HepG2 (cell line): ENCODE results near the gene PRR30. TPM values are rescaled to one million over a fixed set of nuclear protein-coding genes. Genes with fewer than 3 reads are reported as not detected.

Experiments
- ATAC-seq: fragments of 200-7000 bp; cut with Tn5 transposase; 3 replicates; pipeline ENCODE4 v1.9.1; 2020; ENCODE audit warnings: mild to moderate bottlenecking, moderate library complexity
- BruUV-seq: library from RNA; stranded (reverse); fragments of 400-500 nt; replicated peaks from 2 replicates; lab custom pipeline; 2021; lab: Mats Ljungman, UMichigan
- CTCF ChIA-PET: fragments of 300-600 bp; formaldehyde crosslinking; extraction: SDS; loops from one replicate; lab custom pipeline; 2021; ENCODE audit warnings: low total read pairs, inconsistent platforms, low intra/inter-chr PET ratio; lab: Yijun Ruan, JAX
- POLR2A ChIA-PET: fragments of 350-600 bp; sonication (Branson Sonifier 250); formaldehyde crosslinking; loops from one replicate; lab custom pipeline; 2020; ENCODE audit warnings: antibody characterized with exemption, inconsistent platforms; lab: Yijun Ruan, JAX
- DNase-seq: peaks from one replicate; pipeline ENCODE4 v3.0.0-alpha.2; 2015; ENCODE audit warnings: low spot score
- FAIRE-seq: peaks from 3 replicates; lab custom pipeline; 2011; peaks lifted over from hg19 to GRCh38; lab: Jason Lieb, UNC
- H2AFZ ChIP-seq: one replicate; pipeline ENCODE4 v1.6.1; 2011; ENCODE audit warnings: low read length, inconsistent platforms
- H3K27ac ChIP-seq: fragments of 300-600 bp; 3 replicates; pipeline ENCODE4 v1.8.0; 2011; ENCODE audit warnings: mixed run types, mild to moderate bottlenecking, mixed read lengths, low read length, inconsistent platforms; ENCODE audit not compliant: insufficient read depth; ENCODE audit errors: extremely low read length
- H3K27me3 ChIP-seq, 2 experiments: fragments of 200-600 bp in 1 of 2; 2 replicates in 1 of 2; 3 replicates in 1 of 2; pipeline versions ENCODE4 v1.6.0 to v1.8.0; 2011; ENCODE audit warnings: low read length in 2 of 2, mild to moderate bottlenecking in 2 of 2, moderate library complexity in 2 of 2, inconsistent platforms in 1 of 2; ENCODE audit not compliant: insufficient read depth in 2 of 2, control insufficient read depth in 1 of 2
- H3K36me3 ChIP-seq, 2 experiments: fragments of 200-600 bp in 1 of 2; replicated peaks in 1 of 2; 2 replicates in 1 of 2; 3 replicates in 1 of 2; pipeline versions ENCODE4 v1.5.1 to v1.8.0; 2011; ENCODE audit warnings: low read length in 2 of 2, inconsistent platforms in 1 of 2; ENCODE audit not compliant: insufficient read depth in 2 of 2, control insufficient read depth in 1 of 2
- H3K4me1 ChIP-seq: 2 replicates; pipeline ENCODE4 v1.5.1; 2012; ENCODE audit warnings: low read length, inconsistent platforms; ENCODE audit not compliant: insufficient read depth
- H3K4me2 ChIP-seq: 2 replicates; pipeline ENCODE4 v1.6.0; 2011; ENCODE audit warnings: low read depth, low read length, inconsistent platforms
- H3K4me3 ChIP-seq, 3 experiments: fragments of 200-600 bp in 1 of 3; sonication (generic), shearing (Covaris generic) in 1 of 3; replicated peaks in 1 of 3; 2 replicates each; pipeline ENCODE4 v1.5.1; 2011 to 2016; ENCODE audit warnings: low read length in 3 of 3, inconsistent platforms in 2 of 3, low read depth in 2 of 3, mild to moderate bottlenecking in 2 of 3, control low read depth in 1 of 3, mixed read lengths in 1 of 3; ENCODE audit not compliant: insufficient read depth in 1 of 3
- H3K79me2 ChIP-seq: one replicate; pipeline ENCODE4 v1.6.1; 2011; ENCODE audit warnings: low read length, inconsistent platforms; ENCODE audit not compliant: insufficient read depth
- H3K9ac ChIP-seq: 2 replicates; pipeline ENCODE4 v1.6.0; 2011; ENCODE audit warnings: mild to moderate bottlenecking, low read depth, low read length, inconsistent platforms; ENCODE audit not compliant: insufficient read depth
- H3K9me3 ChIP-seq: 2 replicates; pipeline ENCODE4 v1.5.1; 2012; ENCODE audit warnings: mild to moderate bottlenecking, low read length
- H4K20me1 ChIP-seq: 2 replicates; pipeline ENCODE4 v1.6.0; 2011; ENCODE audit warnings: inconsistent platforms, mild to moderate bottlenecking, low read length, moderate library complexity; ENCODE audit not compliant: insufficient read depth
- GABPB1 ChIP-seq: IDR thresholded peaks from 2 replicates; pipeline ENCODE4 v1.6.1; 2016; ENCODE audit warnings: mild to moderate bottlenecking, missing genetic modification reagents, moderate library complexity, missing compliant biosample characterization
- HCFC1 ChIP-seq: fragments of 150-350 bp; IDR thresholded peaks from 2 replicates; pipeline ENCODE4 v1.6.1; 2014; ENCODE audit warnings: low read depth, low read length
- HNF1B ChIP-seq: sonication (generic); formaldehyde crosslinking; IDR thresholded peaks from 2 replicates; pipeline ENCODE4 v1.5.1; 2020; ENCODE audit warnings: mild to moderate bottlenecking, moderate library complexity, missing genetic modification reagents
- HOXA9 ChIP-seq: sonication (generic); formaldehyde crosslinking; IDR thresholded peaks from 2 replicates; pipeline ENCODE4 v1.8.1; 2022; ENCODE audit warnings: missing genetic modification reagents, mild to moderate bottlenecking, moderate library complexity, borderline replicate concordance
- MLX ChIP-seq: IDR thresholded peaks from 2 replicates; pipeline ENCODE4 v1.6.1; 2016
- NONO ChIP-seq, 2 experiments: fragments of 450-650 bp in 1 of 2; sonication (generic) in 1 of 2; formaldehyde crosslinking in 1 of 2; IDR thresholded peaks in 1 of 2; conservative IDR thresholded peaks in 1 of 2; 2 replicates each; pipeline versions ENCODE4 v1.6.1 to v1.8.0; 2017 to 2022; ENCODE audit warnings: mild to moderate bottlenecking in 1 of 2, missing genetic modification reagents in 1 of 2, moderate library complexity in 1 of 2
- POLR2A ChIP-seq, 2 experiments: IDR thresholded peaks; 2 replicates each; pipeline ENCODE4 v1.6.1; 2011; ENCODE audit warnings: low read depth in 2 of 2, low read length in 2 of 2, mild to moderate bottlenecking in 1 of 2, moderate library complexity in 1 of 2; ENCODE audit not compliant: insufficient read depth in 1 of 2
- RBM22 ChIP-seq: fragments of 200-400 bp; formaldehyde crosslinking; optimal IDR thresholded peaks from 2 replicates; pipeline ENCODE3; 2017; ENCODE audit warnings: mild to moderate bottlenecking, low read length, moderate library complexity
- SRSF4 ChIP-seq: fragments of 200-400 bp; formaldehyde crosslinking; IDR thresholded peaks from one replicate; pipeline ENCODE4 v1.6.1; 2018; ENCODE audit warnings: mild to moderate bottlenecking, low read depth, low read length, moderate library complexity; ENCODE audit not compliant: poor library complexity, severe bottlenecking
- WGBS: methylation state at CpG from one replicate; pipeline ENCODE4 v1.1.6; 2017; ENCODE audit warnings: low lambda C conversion rate; 5-methylcytosine and 5-hydroxymethylcytosine counted together
- in situ Hi-C: cut with HindIII; loops from 2 replicates; pipeline ENCODE4 v1.10.0; 2017; ENCODE audit warnings: low pct_unique_long_range_greater_than_20kb; ENCODE audit not compliant: extremely low pct_ligation_motif_present
- intact Hi-C: fragments of 100-400 bp; cut with micrococcal nuclease; formaldehyde crosslinking; loops from one replicate; pipeline ENCODE4 v1.10.0; 2022; ENCODE audit not compliant: unreplicated experiment
- polyA plus RNA-seq, 8 experiments: library from polyadenylated mRNA; depleted of rRNA in 3 of 8; stranded (reverse) in 7 of 8; unstranded in 1 of 8; fragments of >200 nt; fragmentation: Illumina TruSeq in 4 of 8; extraction: Trizol in 4 of 8; gene quantifications; 2 replicates each; pipeline versions ENCODE4 v1.2.1 to v1.2.3, GENCODE V29; 2011 to 2016; ENCODE audit warnings: low read depth in 4 of 8, missing spikeins in 1 of 8, mixed read lengths in 1 of 8; ENCODE audit not compliant: insufficient read depth in 1 of 8
- total RNA-seq, 5 experiments: library from RNA; depleted of rRNA; stranded (reverse); fragments of >200 nt; fragmentation: Illumina TruSeq; extraction: Trizol; gene quantifications; 2 replicates each; pipeline ENCODE4 v1.2.3, GENCODE V29; 2016; ENCODE audit warnings: low read depth in 1 of 5
- TF ChIP-seq, protein P1 (sequence below): sonication (generic); formaldehyde crosslinking; IDR thresholded peaks from 2 replicates; pipeline ENCODE4 v1.4.0; 2020; ENCODE audit warnings: missing genetic modification reagents

Gene PRR30
- total and polyA plus RNA-seq, 2 of the 13 experiments (the other 11 are each of a cell fraction or from before 2014, with no cell fraction given): not detected

DNA sequence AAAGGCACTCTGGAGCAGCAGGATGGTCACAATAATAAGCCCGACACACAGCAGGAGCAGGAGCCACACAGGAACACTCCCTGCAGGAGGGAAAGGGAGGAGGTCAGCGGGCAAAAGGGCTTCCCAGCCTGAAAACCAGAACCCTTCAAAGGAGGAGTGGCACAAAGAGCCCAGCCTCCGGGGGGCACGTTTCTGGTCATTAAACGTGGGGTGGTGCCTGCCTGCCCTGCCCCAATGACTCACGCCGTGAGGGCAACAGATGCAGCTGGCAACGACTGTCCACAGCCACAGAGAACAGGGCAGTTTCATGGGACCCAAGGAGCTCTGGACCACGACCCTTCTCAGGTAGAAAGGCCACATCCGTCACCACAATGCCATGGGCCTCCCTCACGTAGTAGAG lies 7.8 kb downstream of the PRR30 start:
- in situ Hi-C loops (no loop called here), intact Hi-C loops (no loop called here)
- Histone ChIP-seq H2AFZ (no peak overlapping the region), H4K20me1 (no peaks in the 10 kb centered on the region; the same call in 1 of the 2 replicates), H3K27ac (no peak overlapping the region), H3K4me1 (peaks cover 45% of the 10 kb centered on the region), H3K27me3 (no peaks in the 10 kb centered on the region; a peak in 1 of 5 replicates), H3K36me3 (peaks cover 20 to 34% of the 10 kb centered on the region in 2 experiments), H3K4me3 (no peak overlapping the region), H3K4me2 (peak overlapping the region; percentile 96; the same call in 1 of the 2 replicates), H3K9me3 (no peaks in the 10 kb centered on the region), H3K9ac (no peak overlapping the region), H3K79me2 (peaks cover 22% of the 10 kb centered on the region)
- no TSS peak for BruUV-seq
- CTCF ChIA-PET: no interaction called here
- WGBS: 99% methylated on average over 11 of the region's 11 CpGs
- POLR2A ChIA-PET: interaction anchor here (1.3 to 3.6 kb wide), 4 partner anchors 7 to 51 kb away, joined by 3 to 76 read pairs (median 19); partner anchors contain the start of genes ABHD1 and TCF23
- ATAC-seq: no peak
- DNase-seq: no peak
- no peak for FAIRE-seq
- TF ChIP-seq MLX (CRISPR knock-in tag): no peak
- TF ChIP-seq NONO (IDR thresholded peaks at IDR 0.05): no peak
- peak; percentile 29; the same call in 1 of the 2 replicates for TF ChIP-seq NONO (CRISPR knock-in tag; conservative IDR thresholded peaks at IDR 0.05)
- TF ChIP-seq HOXA9 (CRISPR knock-in tag): 0 out of 2 replicates have a peak, but pooled peaks have one; percentile 32
- peak in 1 of 2 experiments; percentile 47; a peak in 2 of 4 replicates for TF ChIP-seq POLR2A (IDR thresholded peaks at IDR 0.05; ENCODE audit: insufficient read depth in 1 of 2, low read depth in 2 of 2, low read length in 2 of 2)

DNA sequence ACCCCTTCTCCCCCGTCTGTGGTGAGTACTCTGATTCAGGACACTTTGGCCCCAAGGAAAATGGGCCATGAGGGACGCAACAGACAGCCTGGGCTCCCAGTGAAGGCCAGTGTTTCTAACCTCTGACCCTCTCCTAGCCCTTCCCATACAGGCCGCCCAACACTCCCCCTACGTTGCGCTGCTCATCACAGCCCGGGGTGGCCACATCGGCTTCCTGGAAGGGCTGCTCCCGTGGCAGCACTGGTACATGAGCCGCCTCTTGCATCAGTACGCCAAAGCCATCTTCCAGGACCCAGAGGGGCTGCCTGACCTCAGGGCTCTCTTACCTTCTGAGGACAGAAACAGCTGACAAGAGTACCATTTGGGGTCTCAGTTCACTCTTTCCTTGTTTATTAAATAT lies 8.8 kb downstream of the PRR30 start:
- no TSS peak for BruUV-seq
- TF ChIP-seq, protein P1, sequence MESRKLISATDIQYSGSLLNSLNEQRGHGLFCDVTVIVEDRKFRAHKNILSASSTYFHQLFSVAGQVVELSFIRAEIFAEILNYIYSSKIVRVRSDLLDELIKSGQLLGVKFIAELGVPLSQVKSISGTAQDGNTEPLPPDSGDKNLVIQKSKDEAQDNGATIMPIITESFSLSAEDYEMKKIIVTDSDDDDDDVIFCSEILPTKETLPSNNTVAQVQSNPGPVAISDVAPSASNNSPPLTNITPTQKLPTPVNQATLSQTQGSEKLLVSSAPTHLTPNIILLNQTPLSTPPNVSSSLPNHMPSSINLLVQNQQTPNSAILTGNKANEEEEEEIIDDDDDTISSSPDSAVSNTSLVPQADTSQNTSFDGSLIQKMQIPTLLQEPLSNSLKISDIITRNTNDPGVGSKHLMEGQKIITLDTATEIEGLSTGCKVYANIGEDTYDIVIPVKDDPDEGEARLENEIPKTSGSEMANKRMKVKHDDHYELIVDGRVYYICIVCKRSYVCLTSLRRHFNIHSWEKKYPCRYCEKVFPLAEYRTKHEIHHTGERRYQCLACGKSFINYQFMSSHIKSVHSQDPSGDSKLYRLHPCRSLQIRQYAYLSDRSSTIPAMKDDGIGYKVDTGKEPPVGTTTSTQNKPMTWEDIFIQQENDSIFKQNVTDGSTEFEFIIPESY (CRISPR knock-in tag): no peak
- no peak for TF ChIP-seq SRSF4
- TF ChIP-seq RBM22: peak; percentile 57
- 0 out of 2 replicates have a peak, but pooled peaks have one; percentile 14 for TF ChIP-seq GABPB1 (CRISPR knock-in tag)
- no peak for TF ChIP-seq HCFC1
- 0 out of 2 replicates have a peak, but pooled peaks have one; percentile 7 for TF ChIP-seq HNF1B (CRISPR knock-in tag)

More for the DNA sequence above, 8.8 kb downstream of the PRR30 start:
- in situ Hi-C loops (no loop called here), intact Hi-C loops (no loop called here)
- Histone ChIP-seq H3K79me2 (peaks cover 22% of the 10 kb centered on the region), H2AFZ (no peak overlapping the region), H3K4me3 (no peak overlapping the region), H3K4me1 (peaks cover 51% of the 10 kb centered on the region), H3K9ac (no peak overlapping the region), H3K27ac (no peak overlapping the region), H3K27me3 (no peaks in the 10 kb centered on the region; a peak in 1 of 5 replicates), H3K4me2 (no peak overlapping the region), H3K36me3 (peaks cover 20 to 34% of the 10 kb centered on the region in 2 experiments), H4K20me1 (no peaks in the 10 kb centered on the region; the same call in 1 of the 2 replicates), H3K9me3 (no peaks in the 10 kb centered on the region)
- CTCF ChIA-PET: no interaction called here
- POLR2A ChIA-PET: interaction anchor here (1.4 kb wide), 1 partner anchor 18 kb away, joined by 4 read pairs; the partner anchor contains the start of gene TCF23
- no peak for FAIRE-seq
- ATAC-seq: no peak
- DNase-seq: no peak
- 95% methylated on average over 9 of the region's 10 CpGs for WGBS
